ENCODE measurements around the gene FHIT.

The FHIT gene

GRCh38 chr3:60229502-60229901 is 1021.8 kb downstream of the FHIT start:
- DNase-seq: no peak

DNA sequence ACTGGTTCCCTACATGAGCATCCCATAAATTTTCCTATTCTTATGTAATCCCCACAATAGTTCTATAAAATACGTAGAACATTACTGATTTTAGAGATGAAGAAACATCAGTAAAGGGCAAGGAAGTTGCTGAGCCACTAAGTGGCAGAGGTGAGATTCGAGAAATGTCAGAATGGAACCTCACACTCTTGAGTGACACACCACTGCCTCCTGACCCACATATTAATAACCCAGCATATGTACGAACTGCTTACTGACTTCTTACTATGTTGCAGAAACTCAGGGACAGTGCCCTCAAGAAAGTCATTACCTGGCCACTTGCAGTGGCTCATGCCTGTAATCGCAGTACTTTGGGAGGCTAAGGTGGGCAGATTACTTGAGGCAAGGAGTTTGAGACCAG is 1022.4 kb downstream of the FHIT start:
- DNase-seq: no peak

GRCh38 chr3:60226912-60227311 is 1024.3 kb downstream of the FHIT start:
- no peak for DNase-seq

DNA sequence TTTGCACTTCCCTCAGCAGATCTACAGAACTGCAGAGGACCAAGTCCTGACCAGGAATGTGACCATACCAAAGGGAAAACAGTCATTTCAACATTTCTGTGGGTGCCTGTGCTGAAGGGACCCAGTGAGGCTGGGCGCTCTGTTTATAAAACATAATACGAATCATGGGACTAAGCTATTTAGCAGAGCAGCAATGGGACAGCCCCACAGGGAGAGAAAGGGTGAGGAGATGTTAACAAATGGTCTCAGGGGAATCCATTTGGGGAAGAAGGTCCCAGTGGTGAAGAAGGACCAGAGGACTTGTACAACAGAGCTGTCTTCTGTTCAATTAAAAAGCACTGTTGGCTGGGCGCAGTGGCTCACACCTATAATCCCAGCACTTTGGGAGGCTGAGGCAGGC is 1025.4 kb downstream of the FHIT start:
- DNase-seq: no peak

DNA sequence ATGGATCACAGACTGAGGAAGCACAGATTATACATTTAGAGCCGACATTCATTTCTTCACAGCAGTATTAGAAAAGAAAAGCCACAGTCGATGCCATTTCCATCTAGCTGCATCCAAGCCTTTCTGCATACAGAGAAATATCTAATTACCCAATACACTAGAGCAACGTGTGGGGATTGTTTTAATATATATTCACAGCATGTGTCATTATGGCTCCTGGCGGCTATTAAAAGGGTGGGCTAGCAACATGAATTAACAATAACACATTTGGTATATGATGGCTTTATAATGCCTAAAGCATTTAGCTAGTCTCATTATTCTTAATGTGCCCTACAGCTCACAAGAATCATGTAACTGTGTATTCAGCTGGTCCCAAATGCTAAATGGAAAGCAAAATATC is 1030.5 kb downstream of the FHIT start:
- no peak for DNase-seq

DNA sequence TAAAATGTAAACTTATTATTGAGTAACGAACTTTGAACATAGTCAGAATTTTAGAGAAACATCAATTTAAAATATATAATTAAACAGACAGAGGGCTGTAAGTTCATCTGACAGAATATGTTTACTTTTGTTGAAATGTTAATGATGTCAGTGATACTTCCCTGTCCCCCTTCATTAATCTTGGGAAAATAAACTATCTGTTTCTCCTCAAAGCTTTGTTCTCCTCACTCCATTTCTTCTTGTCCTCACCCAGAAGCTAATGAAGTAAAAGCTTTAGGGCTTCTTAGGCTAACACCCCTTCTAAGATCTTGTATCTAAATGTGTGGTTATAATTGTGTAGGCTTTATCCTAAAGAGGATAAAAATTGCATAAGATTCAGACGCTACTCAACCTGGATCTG is 1031.8 kb downstream of the FHIT start:
- DNase-seq: no peak

DNA sequence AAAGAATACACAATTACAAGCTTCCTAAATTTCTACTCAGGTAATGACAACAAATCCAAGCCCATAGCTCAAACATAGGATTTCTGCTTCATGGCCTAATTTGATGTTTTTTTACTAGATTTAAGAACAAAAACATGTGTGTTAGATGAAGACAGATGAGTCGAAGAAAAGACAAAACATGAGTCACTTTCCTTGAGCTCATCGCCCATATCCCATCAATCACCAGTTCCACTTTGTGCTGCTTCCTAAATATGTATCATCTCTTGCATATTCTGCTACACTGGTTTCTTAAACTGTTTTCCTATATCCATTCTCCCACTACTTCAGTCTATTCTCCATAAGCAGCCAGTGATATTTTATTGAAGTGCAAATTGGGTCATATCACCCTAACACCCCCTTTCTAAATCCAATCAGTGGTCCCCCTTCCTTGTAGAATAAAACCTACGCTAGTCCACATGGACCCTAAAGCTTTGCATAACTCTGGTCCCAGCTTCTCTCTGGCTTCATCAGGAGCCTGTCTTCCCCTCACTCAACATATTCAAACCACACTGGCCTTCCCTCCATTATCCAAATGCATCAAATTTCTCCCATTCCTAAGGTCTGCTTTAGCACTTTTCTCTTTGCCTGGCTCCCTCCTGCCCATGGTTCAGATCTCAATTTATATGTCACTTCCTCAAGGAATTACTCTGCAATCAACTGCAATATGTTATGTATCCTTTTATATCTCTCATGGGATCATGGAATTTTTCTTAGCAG is 1033.9 kb downstream of the FHIT start:
- no peak for DNase-seq

DNA sequence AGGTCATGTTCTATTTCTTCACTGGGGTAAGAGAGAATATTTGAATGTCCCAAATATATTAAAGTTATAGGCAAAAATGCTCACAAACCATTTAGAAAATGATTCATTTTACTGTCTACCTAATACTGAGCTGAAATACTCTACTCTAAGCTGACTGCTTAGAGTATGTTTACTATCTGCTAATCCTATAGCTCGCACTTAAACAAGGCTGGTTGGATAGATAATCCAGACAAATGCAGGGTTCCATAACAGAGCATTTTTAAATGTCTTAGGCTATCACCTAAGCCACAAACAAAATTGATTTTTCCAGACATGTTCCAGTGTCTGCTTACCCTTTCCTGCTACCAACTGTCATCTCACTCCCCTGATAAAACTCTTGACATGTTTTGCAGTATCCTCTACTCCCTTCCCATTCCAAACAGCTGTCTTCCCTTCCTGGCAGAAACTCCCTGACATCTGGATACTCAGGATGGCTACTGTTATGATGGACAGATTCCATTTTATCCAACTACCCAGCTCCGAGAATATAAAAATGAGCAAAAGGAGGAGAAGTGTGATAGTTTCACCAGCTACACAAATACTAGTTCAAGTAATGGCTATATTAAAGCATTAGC is 1034.7 kb downstream of the FHIT start:
- no peak for DNase-seq

DNA sequence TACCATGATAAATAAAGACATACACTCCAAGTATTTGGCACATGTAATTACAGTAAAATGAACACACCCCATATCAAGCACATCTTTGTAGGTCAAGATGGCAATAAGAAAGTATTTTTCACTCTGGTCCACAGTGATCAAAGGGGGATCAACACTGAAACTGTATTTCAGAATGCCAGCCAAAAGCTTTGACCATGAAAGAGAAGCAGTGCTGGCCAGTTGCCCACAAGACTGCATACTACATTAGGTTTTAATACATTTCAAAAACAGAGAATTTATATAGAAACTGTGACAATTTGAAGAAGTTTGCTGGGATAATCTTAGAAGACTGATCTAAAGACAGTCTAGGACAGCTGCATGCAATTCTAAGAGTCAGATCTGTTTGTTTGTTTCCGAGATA is 1035.3 kb downstream of the FHIT start:
- no peak for DNase-seq

DNA sequence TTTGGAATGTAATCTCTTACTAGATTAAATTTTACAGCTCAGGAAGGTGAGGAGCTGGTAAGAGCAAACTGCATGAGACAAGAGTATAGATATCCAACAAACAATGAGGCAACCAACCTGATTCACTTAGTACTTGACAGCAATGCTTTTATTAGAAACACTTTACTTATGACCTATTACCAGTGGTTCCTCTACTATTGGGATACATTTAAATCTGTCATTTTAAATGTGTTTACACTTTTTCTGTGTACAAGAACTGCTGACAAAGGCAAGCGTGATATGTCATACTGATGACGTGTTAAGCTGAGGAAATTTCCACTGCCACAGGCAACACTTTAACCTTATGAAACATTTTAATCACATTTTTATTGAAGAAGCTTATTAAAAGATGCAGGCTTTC is 1043.3 kb downstream of the FHIT start:
- no peak for DNase-seq

GRCh38 chr3:60206206-60206605 is 1045.0 kb downstream of the FHIT start:
- no peak for DNase-seq

DNA sequence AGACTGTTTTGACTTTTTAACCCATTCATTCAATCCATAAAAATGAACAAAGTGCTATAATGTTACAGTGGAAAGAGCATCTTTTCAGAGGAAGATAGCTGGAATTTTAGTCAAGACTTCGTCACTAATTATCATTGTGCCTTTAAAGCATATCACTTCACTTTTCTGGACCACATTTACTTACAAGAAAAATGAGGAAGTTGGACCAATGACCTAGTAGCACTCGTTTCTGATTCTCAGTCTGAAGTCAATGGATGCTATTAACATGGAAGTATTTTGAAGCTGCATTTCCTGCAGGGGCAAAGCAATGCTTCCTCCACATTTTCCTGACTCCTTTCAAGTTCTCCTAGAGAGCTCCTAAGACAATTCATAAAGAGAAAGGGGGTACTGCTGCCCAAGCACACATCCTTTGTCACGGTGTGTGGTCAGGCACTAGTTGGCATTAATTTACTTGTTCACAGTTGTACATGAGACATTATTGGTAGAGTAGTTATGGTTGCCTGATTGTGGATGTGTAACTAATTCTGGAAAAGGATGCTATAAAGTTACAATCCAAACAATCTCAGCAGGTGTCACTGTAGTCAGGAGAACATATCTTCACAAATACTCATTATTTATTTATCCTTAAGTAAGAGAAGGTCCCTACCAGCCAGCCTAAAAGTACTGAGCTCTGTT is 1049.1 kb downstream of the FHIT start:
- no peak for DNase-seq

GRCh38 chr3:60199306-60199705 is 1051.9 kb downstream of the FHIT start:
- no peak for DNase-seq

DNA sequence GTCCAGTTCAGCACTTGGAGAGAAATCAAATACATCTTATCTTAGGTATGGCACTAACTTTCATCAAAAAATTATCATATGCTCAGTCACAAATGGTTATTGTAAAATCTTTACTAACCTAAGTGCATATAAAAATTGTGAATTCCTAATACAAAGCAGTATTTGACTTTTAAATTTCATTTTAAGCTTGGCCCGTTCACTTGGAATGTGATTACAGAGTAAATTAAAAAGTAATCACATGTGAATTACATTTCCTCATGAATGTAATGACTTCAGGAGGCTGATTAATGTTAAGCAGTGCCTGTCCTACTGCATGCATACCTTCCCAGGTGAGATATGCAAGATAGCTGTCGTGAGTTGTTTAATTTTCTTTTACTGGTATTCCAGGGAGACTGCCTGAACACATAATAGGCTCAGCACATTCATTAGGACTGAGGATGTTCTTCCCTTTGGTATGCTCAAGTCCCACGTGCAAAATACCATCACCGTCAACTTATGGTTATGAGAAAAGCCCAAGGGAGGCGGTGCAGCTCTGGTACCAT is 1053.0 kb downstream of the FHIT start:
- DNase-seq: no peak

- DNase-seq: no peak
Measured at GRCh38 chr3:60192297-60193114, 1058.7 kb downstream of the FHIT start.

GRCh38 chr3:60190073-60190472 is 1061.2 kb downstream of the FHIT start:
- DNase-seq: no peak

DNA sequence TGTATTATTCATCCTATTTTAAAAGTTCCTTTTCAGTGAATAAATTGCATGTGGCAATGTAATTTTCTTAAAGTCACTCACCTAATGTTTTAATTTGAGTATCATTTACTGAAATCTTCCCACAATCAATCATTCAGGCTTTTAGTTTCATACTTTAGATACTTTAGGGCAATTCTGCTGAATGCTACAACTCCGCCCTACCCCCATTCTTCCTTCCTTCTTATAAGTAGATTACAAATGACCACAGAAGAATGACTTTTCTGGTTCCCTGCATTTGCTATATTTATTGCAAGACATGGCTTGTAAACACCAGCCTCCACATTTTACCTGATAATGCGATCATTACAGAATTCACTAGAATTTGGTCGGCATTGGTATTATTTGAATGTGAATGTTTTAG is 1061.9 kb downstream of the FHIT start:
- DNase-seq: no peak

DNA sequence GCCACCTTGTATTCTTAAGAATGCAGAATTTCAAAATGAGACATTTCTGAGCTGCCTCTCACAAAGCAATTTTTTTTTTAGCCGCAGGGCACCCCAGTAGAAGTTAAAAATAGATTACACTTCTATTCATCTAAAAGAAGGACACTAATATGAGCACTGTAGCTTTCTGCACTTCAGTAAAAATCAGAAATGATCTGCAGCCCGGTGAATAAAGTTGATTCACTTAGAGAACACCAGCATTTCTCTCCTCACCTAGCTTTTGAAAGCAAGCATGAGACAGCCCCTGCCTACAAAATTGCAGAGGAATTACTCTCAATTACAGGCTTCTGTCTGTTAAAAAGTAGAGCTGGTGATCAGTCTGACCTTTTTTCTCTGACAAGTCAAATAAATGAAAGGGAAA is 1062.4 kb downstream of the FHIT start:
- DNase-seq: no peak

DNA sequence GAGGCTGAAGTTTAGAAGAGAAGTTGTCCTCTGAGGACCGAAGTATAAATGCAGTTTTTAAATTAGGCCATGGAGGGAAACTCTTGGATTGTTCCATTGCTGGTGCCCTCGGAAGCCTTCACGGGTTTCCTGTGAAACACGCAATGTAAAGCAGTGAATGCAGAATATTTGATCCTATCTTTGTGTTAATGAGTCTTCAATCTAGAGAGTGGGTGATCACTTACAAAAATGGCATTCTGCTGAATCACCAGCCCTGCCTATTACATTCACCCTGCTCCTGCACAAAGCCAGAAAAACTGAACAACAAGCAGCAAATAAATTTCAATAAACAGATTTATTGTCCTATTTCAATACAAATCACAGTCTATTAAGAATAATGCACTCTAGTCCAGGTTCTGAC is 1063.9 kb downstream of the FHIT start:
- no peak for DNase-seq

GRCh38 chr3:60186359-60186758 is 1064.9 kb downstream of the FHIT start:
- no peak for DNase-seq

- DNase-seq: no peak
Measured at GRCh38 chr3:60185161-60185560, 1066.1 kb downstream of the FHIT start.

- no peak for DNase-seq
Measured at GRCh38 chr3:60182697-60183096, 1068.6 kb downstream of the FHIT start.
